OCI-M1 (cell line): ENCODE data around the gene SEMA3F.
"Not testable (repeated sequence)": the region's sequence is repeated elsewhere in the genome, so short reads cannot be mapped to it uniquely, and the experiment has no call there.

ENCODE experiments used
- DNase-seq: peaks from one replicate; lab custom pipeline; 2025; lab: John Stamatoyannopoulos, UW

SEMA3F gene

GRCh38 chr3:50211930-50212329 lies 56.8 kb downstream of the SEMA3F start:
- DNase-seq: peak; percentile 36

- DNase-seq: no peak
Measured at GRCh38 chr3:50212502-50212901, 57.4 kb downstream of the SEMA3F start.

DNA sequence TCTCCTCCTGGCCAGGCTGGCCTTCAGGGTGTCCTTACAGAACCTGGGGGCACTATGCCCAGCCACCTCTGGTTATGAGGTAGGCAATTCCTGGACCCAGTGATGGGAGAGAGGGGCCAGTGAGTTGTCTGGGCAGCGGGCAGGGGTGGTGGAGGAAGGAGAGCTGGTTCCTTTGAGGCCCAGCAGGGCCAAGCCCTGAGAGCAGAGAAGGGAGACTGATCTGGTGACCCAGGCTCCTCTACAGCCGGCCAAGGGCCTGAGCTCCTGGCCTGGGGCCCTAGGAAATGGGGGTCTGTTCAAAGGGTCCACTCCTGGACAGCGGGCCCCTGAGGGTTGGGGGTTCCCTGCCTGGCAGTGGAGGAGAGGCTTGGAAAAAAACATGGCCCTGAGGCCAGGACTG lies 57.8 kb downstream of the SEMA3F start:
- no peak for DNase-seq

GRCh38 chr3:50213373-50213772 lies 58.2 kb downstream of the SEMA3F start:
- DNase-seq: no peak

- DNase-seq: no peak
Measured at GRCh38 chr3:50214824-50215223, 59.7 kb downstream of the SEMA3F start.

DNA sequence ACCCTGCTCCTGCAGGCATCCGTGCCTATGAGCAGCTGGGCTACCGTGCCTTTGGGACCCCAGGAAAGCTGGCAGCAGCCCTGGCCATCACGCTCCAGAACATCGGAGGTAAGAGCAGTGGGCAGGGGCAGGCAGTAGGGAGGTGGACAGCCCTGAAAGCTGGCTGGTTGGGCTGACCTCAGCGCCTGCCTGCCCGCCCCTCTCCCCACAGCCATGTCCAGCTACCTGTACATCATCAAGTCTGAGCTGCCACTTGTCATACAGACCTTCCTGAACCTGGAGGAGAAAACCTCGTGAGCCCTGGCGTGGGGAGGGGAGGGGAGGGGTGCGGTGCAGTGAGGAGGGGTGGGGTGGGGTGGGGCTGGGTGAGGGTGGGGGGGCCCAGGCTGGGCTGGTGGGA lies 60.4 kb downstream of the SEMA3F start:
- DNase-seq: no peak

DNA sequence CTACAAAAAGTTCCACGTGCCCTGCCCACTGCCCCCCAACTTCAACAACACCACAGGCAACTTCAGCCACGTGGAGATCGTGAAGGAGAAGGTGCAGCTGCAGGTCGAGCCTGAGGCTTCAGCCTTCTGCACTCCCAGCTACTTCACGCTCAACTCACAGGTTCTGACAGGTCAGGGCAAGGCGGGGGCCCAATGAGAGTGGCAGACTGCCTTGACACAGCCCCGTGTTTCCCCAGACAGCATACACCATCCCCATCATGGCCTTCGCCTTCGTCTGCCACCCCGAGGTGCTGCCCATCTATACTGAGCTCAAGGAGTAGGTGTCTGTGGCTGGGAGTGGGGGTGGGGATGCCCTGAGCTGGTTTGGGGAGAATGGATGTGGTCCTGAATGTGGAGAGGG lies 62.6 kb downstream of the SEMA3F start:
- DNase-seq: no peak

GRCh38 chr3:50218448-50218847 lies 63.3 kb downstream of the SEMA3F start:
- no peak for DNase-seq

GRCh38 chr3:50219285-50219684 lies 64.2 kb downstream of the SEMA3F start:
- no peak for DNase-seq

DNA sequence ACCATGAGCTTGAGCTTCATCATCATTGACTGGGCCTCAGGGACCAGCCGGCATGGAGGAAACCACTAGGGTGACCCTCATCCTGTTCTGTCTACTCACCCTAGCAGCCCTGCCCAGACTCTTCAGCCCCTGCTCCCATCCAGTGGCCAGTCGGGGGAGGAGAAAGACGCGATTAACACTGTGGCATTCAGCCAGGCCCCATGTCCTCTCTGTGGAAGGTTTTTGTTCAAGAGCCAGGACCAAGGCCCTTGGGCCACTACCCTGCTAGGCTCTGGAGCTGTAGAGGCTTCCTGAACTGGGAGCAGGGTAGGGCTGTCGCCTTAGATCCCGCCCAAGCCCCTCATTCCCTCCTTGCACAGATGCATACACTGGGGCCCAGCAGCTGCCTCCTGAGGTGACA lies 65.0 kb downstream of the SEMA3F start:
- DNase-seq: no peak

DNA sequence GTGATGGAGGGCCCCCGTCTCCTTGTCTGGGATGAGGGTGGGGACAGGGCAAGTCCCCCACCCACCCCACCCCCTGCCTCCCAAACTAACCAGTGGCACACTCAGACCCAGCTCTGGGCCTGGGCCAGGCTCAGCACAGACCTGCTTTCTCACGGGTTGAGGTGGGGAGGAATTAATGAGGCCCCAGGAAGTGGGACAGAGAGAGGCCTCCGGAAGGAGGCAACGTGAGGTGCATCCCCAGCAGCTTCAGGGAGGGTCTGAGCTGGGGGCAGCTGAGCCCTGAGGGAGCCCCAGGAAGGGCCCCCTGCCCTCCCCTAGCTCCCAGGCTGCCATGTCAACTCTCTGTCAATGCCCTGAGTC lies 65.9 kb downstream of the SEMA3F start:
- no peak for DNase-seq

- DNase-seq: no peak
Measured at GRCh38 chr3:50221411-50222168, 66.5 kb downstream of the SEMA3F start.

- DNase-seq: no peak
Measured at GRCh38 chr3:50222169-50222528, 67.0 kb downstream of the SEMA3F start.

DNA sequence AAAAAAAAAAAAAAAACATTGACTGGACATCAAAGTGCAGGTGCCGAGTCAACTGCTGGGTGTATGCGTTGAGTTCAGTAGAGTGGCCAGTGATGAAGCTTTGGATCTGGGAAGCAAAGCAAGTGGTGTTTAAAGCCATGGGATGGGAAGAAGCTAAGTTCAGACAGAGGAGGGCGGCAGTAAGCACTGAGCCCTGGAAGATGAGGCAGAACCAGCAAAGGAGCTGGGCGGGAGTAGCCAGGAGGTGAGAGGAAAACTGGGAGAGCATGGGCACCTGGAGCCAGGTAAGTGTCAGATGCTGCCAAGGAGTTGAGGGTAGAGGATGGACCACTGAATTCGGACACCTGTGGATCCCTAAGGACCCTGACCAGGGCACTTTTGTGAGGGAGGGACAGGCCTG lies 69.5 kb downstream of the SEMA3F start:
- DNase-seq: no peak

DNA sequence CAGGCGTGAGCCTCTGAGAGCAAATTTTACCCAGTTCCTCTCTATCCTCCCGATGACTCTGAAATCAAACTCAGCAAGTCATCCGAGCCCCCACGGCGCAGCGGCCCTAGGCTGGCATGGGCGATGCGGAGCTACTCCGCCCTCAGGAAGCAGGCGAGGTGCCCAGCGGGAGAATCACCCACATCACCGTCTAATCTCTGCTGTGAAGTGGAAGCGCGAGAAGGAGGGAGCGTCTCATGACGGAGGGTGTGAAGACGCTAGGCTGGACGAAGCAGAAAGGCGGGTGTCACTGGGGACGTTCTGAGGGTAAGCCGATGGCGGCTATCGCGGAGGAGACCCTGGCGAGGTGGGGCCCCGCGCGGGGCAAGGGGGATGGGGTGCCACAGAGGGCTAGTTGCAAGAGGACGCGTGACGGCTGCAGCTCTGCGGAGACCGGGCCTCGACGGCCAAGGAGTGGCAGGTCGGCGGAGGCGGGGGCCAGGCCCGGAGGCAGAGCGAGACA lies 71.8 kb downstream of the SEMA3F start:
- peak; percentile 38 for DNase-seq

DNA sequence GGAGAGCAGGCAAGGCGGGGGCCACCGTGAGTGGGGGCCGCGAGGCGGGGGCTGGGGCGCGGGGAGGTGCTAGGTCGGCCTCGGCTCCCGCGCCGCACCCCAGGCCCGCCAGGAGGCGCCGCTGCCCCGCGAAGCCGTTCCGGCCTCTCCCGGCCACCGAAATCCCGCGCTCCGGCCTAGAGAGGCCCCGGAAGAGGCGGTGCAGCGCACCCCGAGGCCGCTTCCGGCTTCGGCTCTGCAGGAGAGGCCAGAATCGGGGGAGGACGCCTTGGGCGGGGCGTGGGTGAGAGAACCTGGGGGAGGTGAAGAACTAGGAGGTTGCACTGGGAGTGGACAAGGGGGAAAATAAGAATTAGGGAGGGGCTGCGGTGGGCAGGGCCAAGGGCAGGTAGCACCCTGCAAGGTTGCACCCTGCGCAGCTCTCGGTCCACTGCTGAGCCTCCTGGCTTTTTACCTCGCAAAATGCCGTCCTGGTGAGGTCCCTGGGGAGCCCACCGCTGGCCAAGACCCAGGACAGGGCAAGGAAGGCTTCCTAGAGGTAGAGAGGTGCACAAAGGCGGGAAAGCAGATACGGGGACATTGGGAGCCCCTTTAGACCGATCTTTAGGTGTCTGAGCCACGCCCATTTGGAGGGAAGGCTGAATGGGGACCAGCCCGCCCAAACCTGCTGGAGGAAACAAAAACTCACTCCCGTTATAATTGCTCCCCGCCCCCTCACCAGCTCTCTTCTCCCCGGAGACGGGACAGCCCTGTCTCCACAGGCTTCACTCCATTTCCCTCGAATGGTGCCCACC lies 72.5 kb downstream of the SEMA3F start:
- peak; percentile 94 for DNase-seq

DNA sequence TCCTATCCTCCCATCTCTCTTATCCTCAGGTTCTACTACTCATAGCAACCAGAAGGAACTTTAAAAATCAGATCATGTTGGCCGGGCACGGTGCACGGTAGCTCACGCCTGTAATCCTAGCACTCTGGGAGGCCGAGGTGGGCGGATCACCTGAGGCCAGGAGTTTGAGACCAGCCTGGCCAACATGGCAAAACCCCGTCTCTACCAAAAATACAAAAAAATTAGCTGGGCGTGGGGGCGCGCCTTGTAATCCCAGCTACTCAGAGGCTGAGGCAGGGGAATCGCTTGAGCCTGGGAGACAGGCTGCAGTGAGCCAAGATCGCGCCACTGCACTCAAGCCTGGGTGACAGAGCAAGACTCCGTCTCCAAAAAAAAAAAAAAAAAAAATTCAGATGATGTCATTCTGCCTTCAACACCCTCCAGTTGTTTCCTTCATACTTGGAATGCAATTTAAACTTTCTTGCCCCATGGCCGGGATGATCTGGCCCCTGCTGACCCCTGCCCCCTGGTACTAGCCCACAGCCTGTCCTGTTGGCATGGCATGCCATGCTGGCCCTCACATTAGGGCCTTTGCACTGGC lies 73.2 kb downstream of the SEMA3F start:
- not testable (repeated sequence) for DNase-seq

GRCh38 chr3:50229490-50229889 lies 74.4 kb downstream of the SEMA3F start:
- no peak for DNase-seq

DNA sequence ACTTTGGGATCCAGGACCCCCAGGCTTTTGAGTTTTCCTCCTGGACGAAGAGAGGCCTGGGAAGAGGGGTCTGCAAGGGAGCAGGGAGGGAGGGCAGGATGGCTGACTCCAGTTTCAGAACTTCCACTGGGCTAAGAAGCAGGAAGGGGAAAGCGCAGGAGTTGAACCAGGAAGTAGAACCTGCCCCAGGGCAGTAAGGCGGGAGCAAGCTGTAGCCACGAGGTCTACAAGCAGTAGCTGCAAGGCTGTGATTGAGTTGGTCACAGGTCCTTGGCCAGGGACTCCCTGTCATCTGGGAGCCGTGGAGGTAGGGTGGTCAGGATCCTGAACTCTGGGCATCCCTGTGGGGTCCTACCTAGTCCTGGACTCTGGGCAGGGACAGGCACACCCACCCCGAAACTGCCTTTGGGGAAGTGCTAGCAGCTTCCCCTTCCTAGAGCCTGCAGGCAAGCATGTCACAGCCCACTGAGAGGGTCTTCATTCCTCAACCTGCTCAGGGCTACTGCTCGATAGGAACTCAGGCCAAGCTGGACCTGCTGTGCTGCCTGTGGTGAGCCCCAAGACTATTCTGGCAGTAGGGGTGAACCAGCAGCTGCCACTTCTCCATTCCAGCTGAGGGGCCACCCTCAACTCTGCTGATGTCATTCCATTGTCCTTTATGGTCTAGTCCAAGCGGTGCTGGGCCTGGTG lies 75.1 kb downstream of the SEMA3F start:
- no peak for DNase-seq

DNA sequence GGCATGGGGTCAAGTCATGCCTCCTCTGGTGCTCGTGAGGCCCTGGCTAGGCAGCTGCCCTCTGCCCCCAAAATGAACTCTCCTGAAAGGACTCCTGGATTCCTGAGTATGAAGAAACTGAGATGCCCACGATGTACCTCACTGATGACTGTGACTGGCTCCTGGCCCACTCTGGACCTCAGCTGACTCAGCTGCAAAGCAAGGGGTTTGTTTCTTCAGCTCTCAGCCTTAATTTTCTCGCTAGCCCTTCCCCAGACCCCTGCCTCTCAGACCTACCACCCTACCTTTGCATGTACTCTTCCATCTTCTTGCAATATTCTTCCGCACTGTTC lies 75.6 kb downstream of the SEMA3F start:
- DNase-seq: no peak

- DNase-seq: no peak
Measured at GRCh38 chr3:50231581-50231980, 76.5 kb downstream of the SEMA3F start.

GRCh38 chr3:50232303-50232702 lies 77.2 kb downstream of the SEMA3F start:
- no peak for DNase-seq

GRCh38 chr3:50233176-50233575 lies 78.1 kb downstream of the SEMA3F start:
- no peak for DNase-seq
